Activated CD4-positive, alpha-beta T cell treated with anti-CD3 and anti-CD28 coated beads, Interleukin-2, amount 10 ng/mL, durations not matched to agents 7 days and 5 days (primary cell): ENCODE data around the gene ENTPD8. TPM values are rescaled to one million over a fixed set of nuclear protein-coding genes. Genes with fewer than 3 reads are reported as not detected.

Experiments used
- CTCF ChIA-PET: fragments of 350-600 bp; sonication (Branson Sonifier 250); formaldehyde crosslinking; loops from one replicate; lab custom pipeline; 2021; ENCODE audit warnings: antibody characterized with exemption; lab: Charles Lee
- POLR2A ChIA-PET: fragments of 350-600 bp; sonication (Branson Sonifier 250); formaldehyde crosslinking; loops from one replicate; lab custom pipeline; 2021; ENCODE audit warnings: antibody characterized with exemption; lab: Charles Lee
- DNase-seq: peaks from one replicate; pipeline ENCODE4 v3.0.0-alpha.2; 2020
- H3K27ac Mint-ChIP-seq: one replicate; pipeline ENCODE4 v1.8.0; 2021; ENCODE audit warnings: mild to moderate bottlenecking, moderate library complexity, mixed read lengths
- H3K27me3 Mint-ChIP-seq: one replicate; pipeline ENCODE4 v1.8.0; 2021; ENCODE audit warnings: mixed read lengths
- H3K36me3 Mint-ChIP-seq: one replicate; pipeline ENCODE4 v1.8.0; 2021; ENCODE audit warnings: low read depth, mixed read lengths
- H3K4me1 Mint-ChIP-seq: one replicate; pipeline ENCODE4 v1.8.0; 2021; ENCODE audit warnings: mixed read lengths
- H3K4me3 Mint-ChIP-seq: one replicate; pipeline ENCODE4 v1.8.0; 2021; ENCODE audit warnings: mild to moderate bottlenecking, moderate library complexity, mixed read lengths
- H3K9me3 Mint-ChIP-seq: one replicate; pipeline ENCODE4 v1.8.0; 2021; ENCODE audit warnings: mixed read lengths
- total RNA-seq, 2 experiments: library from RNA; stranded (reverse); gene quantifications; one replicate each; pipeline ENCODE4 v1.2.3, GENCODE V29; 2021

ENTPD8 gene
- total RNA-seq, 2 experiments from 2014 or later, result not detected

DNA sequence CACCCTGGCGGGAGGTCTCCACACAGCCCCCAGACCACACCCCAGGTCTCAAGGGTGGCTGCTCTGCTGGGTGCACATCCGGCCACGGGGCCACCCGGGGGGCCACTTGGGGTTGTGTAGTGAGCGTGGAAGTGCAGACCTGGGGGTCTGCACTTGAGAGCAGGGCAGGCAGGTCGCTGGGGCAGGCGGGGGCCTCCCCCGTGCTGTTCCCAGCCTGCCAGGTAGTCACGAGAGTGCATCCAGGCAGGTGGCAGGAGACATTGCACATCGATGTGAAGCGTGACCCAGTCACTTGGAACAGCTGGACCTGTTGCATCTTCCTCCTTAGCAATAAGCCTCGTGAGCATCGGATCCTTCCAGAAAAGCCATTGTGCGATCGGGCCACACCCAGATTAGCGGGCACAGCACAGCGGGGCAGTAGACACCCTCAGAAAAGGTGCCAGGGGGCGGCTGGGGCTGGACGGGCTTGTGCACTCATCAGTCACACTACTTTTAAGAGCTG lies 4.8 kb upstream of the ENTPD8 start:
- H3K4me3 Mint-ChIP-seq, result no peak overlapping the region
- ChIA-PET POLR2A (no interaction called here), CTCF (interaction anchor here (0.6 to 1.3 kb wide), 6 partner anchors 8 to 164 kb away, joined by 3 to 7 read pairs (median 4); no protein-coding TSS in a partner anchor)
- H3K27ac Mint-ChIP-seq, result no peak overlapping the region
- no peak for DNase-seq
- H3K4me1 Mint-ChIP-seq, result peaks cover 26% of the 10 kb centered on the region
- H3K27me3 Mint-ChIP-seq, result peaks cover 13% of the 10 kb centered on the region
- H3K9me3 Mint-ChIP-seq, result no peaks in the 10 kb centered on the region
- H3K36me3 Mint-ChIP-seq, result peaks cover 5% of the 10 kb centered on the region

DNA sequence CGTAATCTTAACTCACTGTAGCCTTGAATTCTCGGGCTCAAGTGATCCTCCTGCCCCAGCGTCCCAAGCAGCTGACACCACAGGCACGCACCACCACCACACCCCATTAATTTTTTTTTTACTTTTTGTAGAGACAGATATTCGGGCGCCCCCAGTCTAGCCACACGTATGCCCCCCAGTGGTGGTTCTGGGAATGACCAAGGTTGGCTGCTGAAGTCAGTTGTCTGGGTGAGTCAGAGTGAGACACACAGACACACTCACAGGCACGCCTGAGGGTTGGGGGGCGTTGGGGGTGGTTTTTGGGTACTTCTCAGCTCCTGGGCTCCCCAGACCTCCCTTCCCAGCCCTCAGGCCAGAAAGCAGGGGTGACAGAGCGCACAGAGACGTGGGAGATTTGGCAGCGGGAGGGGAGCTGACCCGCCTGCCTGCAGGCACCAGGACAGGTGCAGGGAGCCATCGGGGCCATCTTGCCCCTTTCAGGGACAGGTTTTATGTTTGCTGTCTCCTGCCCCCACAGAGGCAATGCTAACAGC lies 4.2 kb upstream of the ENTPD8 start:
- no peaks in the 10 kb centered on the region for H3K9me3 Mint-ChIP-seq
- H3K4me3 Mint-ChIP-seq, result no peak overlapping the region
- ChIA-PET CTCF (interaction anchor here (0.6 to 1.9 kb wide), 9 partner anchors 8 to 1035 kb away, joined by 3 to 7 read pairs (median 4); no protein-coding TSS in a partner anchor), POLR2A (no interaction called here)
- no peak overlapping the region for H3K27ac Mint-ChIP-seq
- peaks cover 13% of the 10 kb centered on the region for H3K27me3 Mint-ChIP-seq
- DNase-seq, result peak; percentile 86
- peaks cover 21% of the 10 kb centered on the region for H3K4me1 Mint-ChIP-seq
- H3K36me3 Mint-ChIP-seq, result peaks cover 5% of the 10 kb centered on the region

DNA sequence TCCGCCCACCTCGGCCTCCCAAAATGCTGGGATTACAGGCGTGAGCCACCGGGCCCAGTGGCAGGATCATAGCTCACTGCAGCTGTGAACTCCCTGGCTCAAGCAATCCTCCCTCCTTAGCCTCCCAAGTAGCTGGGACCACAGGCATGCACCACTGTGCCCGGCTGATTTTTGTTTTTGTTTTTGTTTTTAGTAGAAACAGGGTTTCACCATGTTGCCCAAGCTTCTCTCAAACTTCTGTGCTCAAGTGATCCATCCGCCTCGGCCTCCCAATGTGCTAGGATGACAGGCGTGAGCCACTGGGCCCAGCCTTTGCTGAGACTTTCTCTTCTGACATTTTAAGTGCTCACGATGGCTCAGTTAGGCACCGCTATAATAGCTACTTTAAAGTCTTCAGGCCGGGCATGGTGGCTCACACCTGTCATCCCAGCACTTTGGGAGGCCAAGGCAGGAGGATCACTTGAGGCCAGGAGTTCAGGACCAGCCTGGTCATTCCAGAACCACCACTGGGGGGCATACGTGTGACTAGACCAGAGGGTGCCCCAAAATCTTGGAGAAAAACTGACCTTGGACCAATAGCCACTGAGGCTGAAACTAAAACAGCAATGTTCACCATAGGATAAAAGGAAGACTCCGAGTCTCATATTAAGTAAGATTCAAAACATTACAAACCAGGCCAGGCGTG lies 3.1 kb upstream of the ENTPD8 start:
- H3K27me3 Mint-ChIP-seq, result peaks cover 17% of the 10 kb centered on the region
- H3K9me3 Mint-ChIP-seq, result no peaks in the 10 kb centered on the region
- H3K4me3 Mint-ChIP-seq, result no peak overlapping the region
- no peak overlapping the region for H3K27ac Mint-ChIP-seq
- H3K36me3 Mint-ChIP-seq, result peaks cover 2% of the 10 kb centered on the region
- DNase-seq, result no peak
- POLR2A ChIA-PET, result no interaction called here
- peaks cover 13% of the 10 kb centered on the region for H3K4me1 Mint-ChIP-seq
- CTCF ChIA-PET, result interaction anchor here (1.1 to 2.4 kb wide), 5 partner anchors 11 to 48 kb away, joined by 3 to 10 read pairs (median 6); partner anchors contain the start of genes EXD3 and NOXA1

DNA sequence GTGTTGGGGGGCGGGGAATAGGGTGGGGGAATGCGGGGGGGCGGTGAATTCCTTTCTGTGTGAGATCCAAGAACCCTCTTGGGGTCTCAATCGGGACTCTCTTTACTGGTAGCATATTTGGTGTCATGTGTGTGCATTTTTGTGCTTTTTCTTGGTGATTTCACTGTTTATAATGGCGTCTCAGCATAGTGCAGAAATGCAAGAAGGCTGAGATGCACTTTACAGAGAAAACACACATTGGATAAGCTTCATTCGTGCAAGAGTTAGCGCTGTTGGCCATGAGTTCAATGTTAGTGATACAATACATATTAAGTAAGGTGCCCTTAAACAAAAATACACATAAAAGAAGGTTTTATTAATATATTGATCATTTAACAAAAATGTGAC lies 771 bp upstream of the ENTPD8 start:
- Mint-ChIP-seq H3K4me3 (peak overlapping the region; percentile 52), H3K4me1 (peaks cover 13% of the 10 kb centered on the region), H3K27ac (no peak overlapping the region), H3K27me3 (peaks cover 18% of the 10 kb centered on the region), H3K9me3 (no peaks in the 10 kb centered on the region), H3K36me3 (no peaks in the 10 kb centered on the region)
- DNase-seq, result no peak
- ChIA-PET CTCF (interaction anchor here (1.1 to 2.4 kb wide), 2 partner anchors 15 to 18 kb away, joined by 3 to 10 read pairs; partner anchors contain the start of genes EXD3 and NOXA1), POLR2A (no interaction called here)

DNA sequence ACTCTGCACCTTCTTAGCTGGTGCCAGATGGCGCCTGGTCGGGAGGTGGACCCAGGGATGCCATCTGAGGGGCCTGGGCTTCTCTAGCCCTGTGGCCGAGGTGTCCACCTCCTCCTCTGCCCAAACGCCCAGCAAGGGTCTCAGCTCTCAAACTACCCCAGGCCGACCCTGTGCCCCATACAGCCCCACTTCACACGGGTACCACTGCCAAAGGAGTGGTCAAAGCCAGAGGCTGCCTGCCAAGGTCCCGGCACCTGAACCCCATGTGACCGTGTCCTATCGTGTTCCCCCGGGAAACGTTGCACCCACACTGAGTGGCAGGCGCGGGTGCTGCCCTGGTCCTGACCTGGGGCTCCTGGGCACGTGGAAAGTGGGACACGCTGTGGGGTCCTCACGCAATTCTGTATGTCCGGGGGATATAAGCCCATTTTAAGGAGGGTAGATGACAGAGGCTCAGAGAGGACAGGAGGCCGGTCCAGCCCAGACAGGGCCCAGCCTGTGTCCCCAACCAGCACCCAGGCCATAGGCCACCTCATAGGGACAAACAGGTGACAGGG lies 1.9 kb downstream of the ENTPD8 start:
- CTCF ChIA-PET, result no interaction called here

DNA sequence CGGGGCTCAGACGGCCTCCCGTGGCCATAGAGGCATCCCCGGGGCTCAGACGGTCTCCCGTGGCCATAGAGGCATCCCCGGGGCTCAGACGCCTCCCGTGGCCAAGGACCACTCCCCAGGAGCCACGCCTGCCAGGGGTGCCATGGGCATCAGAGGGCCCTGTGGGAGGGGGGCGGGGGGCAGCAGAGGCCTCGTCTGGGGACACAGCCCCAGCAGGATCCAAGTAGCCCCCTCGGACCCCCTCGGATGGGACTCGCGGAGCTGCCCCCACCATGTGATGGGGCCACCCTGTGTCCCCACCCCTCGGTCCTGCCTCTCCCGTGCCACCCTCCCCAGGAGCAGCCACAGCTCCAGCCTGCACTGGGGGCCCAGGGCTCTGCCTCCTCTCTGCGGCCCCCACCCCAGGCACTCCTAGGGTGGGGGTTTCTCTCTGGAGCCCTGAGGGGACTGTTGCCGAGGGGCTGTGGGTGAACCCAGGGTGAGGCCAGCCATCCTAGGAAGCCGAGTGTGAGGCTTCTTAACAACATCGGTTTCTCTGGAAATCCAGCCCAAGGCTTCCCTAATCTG lies 2.5 kb downstream of the ENTPD8 start:
- peaks cover 5% of the 10 kb centered on the region for H3K4me1 Mint-ChIP-seq
- no peak overlapping the region for H3K4me3 Mint-ChIP-seq
- H3K27me3 Mint-ChIP-seq, result peaks cover 18% of the 10 kb centered on the region
- ChIA-PET POLR2A (no interaction called here), CTCF (no interaction called here)
- H3K9me3 Mint-ChIP-seq, result no peaks in the 10 kb centered on the region
- DNase-seq, result no peak
- H3K36me3 Mint-ChIP-seq, result no peaks in the 10 kb centered on the region
- H3K27ac Mint-ChIP-seq, result no peak overlapping the region

More for the DNA sequence above, 1.9 kb downstream of the ENTPD8 start:
- POLR2A ChIA-PET, result no interaction called here
- no peaks in the 10 kb centered on the region for H3K9me3 Mint-ChIP-seq
- no peak overlapping the region for H3K4me3 Mint-ChIP-seq
- no peak overlapping the region for H3K27ac Mint-ChIP-seq
- peaks cover 5% of the 10 kb centered on the region for H3K4me1 Mint-ChIP-seq
- H3K36me3 Mint-ChIP-seq, result no peaks in the 10 kb centered on the region
- no peak for DNase-seq
- peaks cover 18% of the 10 kb centered on the region for H3K27me3 Mint-ChIP-seq

DNA sequence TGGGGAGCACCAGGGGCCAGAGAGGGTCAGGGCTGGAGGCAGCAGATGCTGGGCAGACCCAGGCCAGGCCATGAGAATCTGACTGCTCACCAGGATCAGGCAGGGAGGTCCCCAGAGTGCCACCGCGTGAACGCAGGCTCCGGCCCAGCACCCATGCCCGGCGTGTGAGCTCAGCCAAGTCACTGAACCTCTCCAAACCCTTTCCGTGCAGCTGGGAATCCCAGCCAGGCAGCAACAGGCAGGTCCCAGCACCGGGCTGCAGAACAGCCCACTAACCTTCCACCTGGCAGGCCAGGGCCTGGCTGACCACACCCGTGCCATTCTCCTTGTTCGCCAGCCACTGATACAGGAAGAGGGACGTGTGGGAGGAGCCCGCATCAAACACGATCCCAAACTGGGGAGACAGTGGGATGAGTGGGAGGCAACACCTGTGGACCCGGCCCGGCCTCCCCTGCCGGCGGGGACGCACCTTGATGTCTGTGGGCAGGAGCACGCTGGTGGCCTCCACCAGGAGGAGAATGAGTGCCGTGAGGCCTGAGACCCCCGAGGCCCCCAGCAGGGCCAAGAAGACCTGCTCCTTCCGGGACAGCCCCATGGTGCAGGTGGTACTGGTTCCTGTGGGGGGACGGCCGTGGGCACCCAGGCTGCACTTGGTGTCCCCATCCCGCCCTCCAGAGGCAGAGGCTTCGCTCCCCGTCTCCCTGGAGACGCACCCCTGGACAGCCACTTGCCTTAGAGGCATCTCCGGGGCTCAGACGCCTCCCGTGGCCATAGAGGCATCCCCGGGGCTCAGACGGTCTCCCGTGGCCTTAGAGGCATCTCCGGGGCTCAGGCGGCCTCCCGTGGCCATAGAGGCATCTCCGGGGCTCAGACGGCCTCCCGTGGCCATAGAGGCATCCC lies 3.2 kb downstream of the ENTPD8 start:
- ChIA-PET CTCF (interaction anchor here (0.5 to 1.3 kb wide), 3 partner anchors 15 to 684 kb away, joined by 3 to 7 read pairs (median 4); partner anchors contain the start of genes EXD3, NOXA1 and RNF224), POLR2A (no interaction called here)
- Mint-ChIP-seq H3K9me3 (no peaks in the 10 kb centered on the region), H3K27ac (no peak overlapping the region), H3K4me1 (peaks cover 5% of the 10 kb centered on the region), H3K27me3 (peaks cover 12% of the 10 kb centered on the region), H3K4me3 (no peak overlapping the region), H3K36me3 (no peaks in the 10 kb centered on the region)
- no peak for DNase-seq

DNA sequence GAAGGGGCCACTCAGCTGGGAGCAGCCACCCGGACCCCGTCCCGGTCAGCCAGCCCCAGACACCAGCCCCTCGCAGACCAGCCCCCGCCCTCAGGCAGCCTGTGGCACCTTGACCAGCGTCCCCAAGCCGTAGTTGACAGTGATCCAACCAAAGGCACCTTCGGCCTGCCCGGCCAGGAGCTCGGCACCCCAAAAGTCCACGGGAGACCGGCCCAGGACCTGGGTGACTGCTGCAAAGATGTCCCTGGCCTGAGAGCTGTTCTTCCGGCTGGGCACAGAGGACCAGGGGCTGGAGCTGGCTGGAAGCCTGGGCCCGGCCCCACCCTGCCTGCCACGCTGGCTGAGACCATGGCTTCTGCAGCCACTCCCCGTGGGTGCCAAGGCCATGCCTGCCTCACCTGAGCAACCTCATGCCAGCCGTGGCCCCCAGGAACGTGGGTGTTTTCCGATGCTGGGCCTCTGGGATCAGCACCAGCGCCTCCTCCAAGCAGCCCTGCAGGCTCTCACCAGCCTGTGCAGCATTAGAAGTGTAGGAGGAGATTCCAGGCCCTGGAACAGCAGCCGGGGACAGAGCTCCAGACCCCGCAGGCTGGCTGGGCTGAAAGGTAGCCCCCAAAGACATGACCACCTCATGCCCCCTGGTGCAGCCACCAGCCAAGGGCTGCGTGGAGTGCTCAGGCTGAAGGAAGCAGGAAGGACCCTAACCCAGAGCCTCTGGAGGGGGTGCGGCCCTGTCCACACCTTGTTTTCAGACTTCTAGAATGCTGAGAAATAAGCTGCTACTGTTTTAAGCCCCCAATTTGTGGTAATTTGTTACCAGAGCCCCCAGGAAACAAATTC lies 4.2 kb downstream of the ENTPD8 start:
- DNase-seq, result no peak
- CTCF ChIA-PET, result interaction anchor here (0.5 to 1.3 kb wide), 5 partner anchors 8 to 685 kb away, joined by 3 to 7 read pairs (median 4); partner anchors contain the start of genes EXD3, NOXA1 and RNF224

DNA sequence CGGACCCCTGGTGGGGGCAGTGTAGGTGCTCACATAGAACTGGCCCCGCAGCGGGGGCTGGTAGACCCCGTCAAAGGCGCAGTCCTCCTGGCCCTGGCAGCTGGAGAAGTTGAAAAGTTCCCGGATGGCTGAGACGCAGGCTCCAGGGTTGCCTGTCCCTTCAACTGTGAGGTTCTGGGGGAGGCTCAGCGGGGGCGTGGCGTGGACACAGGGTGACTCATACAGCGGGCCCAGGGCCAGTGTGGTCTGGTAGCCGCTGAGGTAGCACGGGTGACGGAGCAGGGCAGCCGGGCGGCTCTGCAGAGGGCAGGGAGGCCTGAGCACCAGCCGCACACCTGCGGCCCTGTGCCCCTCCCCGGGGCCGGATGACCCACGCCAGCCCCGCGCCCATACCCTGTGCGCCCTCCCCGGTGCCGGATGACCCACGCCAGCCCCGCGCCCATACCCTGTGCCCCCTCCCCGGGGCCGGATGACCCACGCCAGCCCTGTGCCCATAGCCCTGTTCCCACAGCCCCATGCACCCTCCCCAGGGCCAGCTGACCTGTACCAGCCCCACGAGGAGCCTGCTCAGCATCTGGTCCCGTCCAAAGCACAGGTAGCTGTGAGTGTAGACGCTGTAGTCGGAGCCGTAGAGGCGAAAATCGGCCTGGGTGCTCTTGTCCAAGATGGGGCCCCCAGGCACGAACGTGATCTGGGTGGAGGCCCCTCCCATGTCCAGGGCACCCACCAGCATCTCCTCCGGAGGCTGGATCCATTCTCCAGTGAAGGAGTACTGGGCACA lies 5.0 kb downstream of the ENTPD8 start:
- peaks cover 2% of the 10 kb centered on the region for H3K4me1 Mint-ChIP-seq
- H3K4me3 Mint-ChIP-seq, result no peak overlapping the region
- H3K9me3 Mint-ChIP-seq, result no peaks in the 10 kb centered on the region
- POLR2A ChIA-PET, result no interaction called here
- no peak overlapping the region for H3K27ac Mint-ChIP-seq
- peaks cover 4% of the 10 kb centered on the region for H3K27me3 Mint-ChIP-seq
- no peak for DNase-seq
- H3K36me3 Mint-ChIP-seq, result no peaks in the 10 kb centered on the region
- CTCF ChIA-PET, result interaction anchor here (0.8 to 1.3 kb wide), 3 partner anchors 9 to 209 kb away, joined by 3 to 7 read pairs (median 7); partner anchors contain the start of genes EXD3, NOXA1 and RNF224

More for the DNA sequence above, 4.2 kb downstream of the ENTPD8 start:
- no peak overlapping the region for H3K4me3 Mint-ChIP-seq
- H3K36me3 Mint-ChIP-seq, result no peaks in the 10 kb centered on the region
- H3K4me1 Mint-ChIP-seq, result peaks cover 4% of the 10 kb centered on the region
- H3K9me3 Mint-ChIP-seq, result no peaks in the 10 kb centered on the region
- H3K27me3 Mint-ChIP-seq, result peaks cover 6% of the 10 kb centered on the region
- H3K27ac Mint-ChIP-seq, result no peak overlapping the region
- POLR2A ChIA-PET, result no interaction called here

DNA sequence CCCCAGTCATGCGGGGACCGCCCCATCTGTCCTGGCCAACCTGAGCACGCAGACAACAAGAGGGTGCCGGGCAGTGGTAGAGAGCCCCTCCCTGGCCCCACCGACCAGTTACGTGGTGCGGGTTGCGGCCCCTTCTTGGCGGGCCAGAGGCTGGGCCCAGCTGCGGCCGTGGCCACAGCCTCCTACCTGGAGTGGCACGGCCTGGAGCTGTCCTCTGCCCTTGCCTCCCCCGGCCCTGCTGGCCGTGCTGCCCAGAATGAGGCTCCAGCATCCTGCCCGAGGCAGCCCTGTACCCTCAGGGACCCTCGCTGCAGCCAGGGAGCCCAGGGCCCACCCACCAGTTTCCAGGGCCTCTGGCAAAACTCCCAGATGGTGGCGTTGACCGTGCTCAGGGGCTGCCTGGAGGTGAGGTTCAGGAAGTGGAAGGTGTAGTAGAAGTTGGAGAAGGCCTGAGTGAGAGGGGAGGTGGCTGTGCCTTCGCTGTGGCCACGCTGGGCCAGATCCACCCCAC lies 5.7 kb downstream of the ENTPD8 start:
- no peak overlapping the region for H3K4me3 Mint-ChIP-seq
- CTCF ChIA-PET, result interaction anchor here (0.7 to 2.3 kb wide), 2 partner anchors 8 to 12 kb away, joined by 3 to 13 read pairs; partner anchors contain the start of genes EXD3 and NOXA1
- H3K27me3 Mint-ChIP-seq, result peaks cover 4% of the 10 kb centered on the region
- H3K27ac Mint-ChIP-seq, result no peak overlapping the region
- H3K36me3 Mint-ChIP-seq, result no peaks in the 10 kb centered on the region
- peaks cover 2% of the 10 kb centered on the region for H3K4me1 Mint-ChIP-seq
- no peaks in the 10 kb centered on the region for H3K9me3 Mint-ChIP-seq
- POLR2A ChIA-PET, result no interaction called here
- no peak for DNase-seq
